CD4-positive, alpha-beta T cell treated with Interleukin-4 for 4 hours (primary cell): Measurements from ENCODE around the gene CXCL1.

Source experiments
- DNase-seq: peaks from one replicate; pipeline ENCODE4 v3.0.0-alpha.2; 2020

Gene CXCL1

GRCh38 chr4:73869130-73870055, at the start of gene CXCL1:
Gene CXCL1 (plus strand): TSS chr4:73869393. CDS start chr4:73869471, 78 bp downstream.
- no peak for DNase-seq

GRCh38 chr4:73821325-73821724, 47.9 kb upstream of the CXCL1 start:
- DNase-seq, result no peak

GRCh38 chr4:73822389-73822788, 46.8 kb upstream of the CXCL1 start:
- no peak for DNase-seq

- DNase-seq, result no peak
Measured at GRCh38 chr4:73822812-73823504, 46.2 kb upstream of the CXCL1 start.

GRCh38 chr4:73823760-73824159, 45.4 kb upstream of the CXCL1 start:
- DNase-seq, result no peak

- no peak for DNase-seq
Measured at GRCh38 chr4:73828956-73829355, 40.2 kb upstream of the CXCL1 start.

GRCh38 chr4:73831569-73831968, 37.6 kb upstream of the CXCL1 start:
- no peak for DNase-seq

GRCh38 chr4:73832651-73833237, 36.4 kb upstream of the CXCL1 start:
- DNase-seq, result no peak

- no peak for DNase-seq
Measured at GRCh38 chr4:73836373-73837279, 32.6 kb upstream of the CXCL1 start, which contains the start of gene CXCL6. Gene CXCL6 (plus strand): TSS chr4:73836678. CDS start chr4:73836751, 73 bp downstream.

- DNase-seq, result no peak
Measured at GRCh38 chr4:73839071-73839470, 30.1 kb upstream of the CXCL1 start.

- no peak for DNase-seq
Measured at GRCh38 chr4:73839715-73840114, 29.5 kb upstream of the CXCL1 start.

GRCh38 chr4:73841243-73841925, 27.8 kb upstream of the CXCL1 start:
- no peak for DNase-seq

- DNase-seq, result no peak
Measured at GRCh38 chr4:73842696-73843095, 26.5 kb upstream of the CXCL1 start.

- no peak for DNase-seq
Measured at GRCh38 chr4:73843369-73843768, 25.8 kb upstream of the CXCL1 start.

GRCh38 chr4:73844345-73844744, 24.8 kb upstream of the CXCL1 start:
- no peak for DNase-seq

GRCh38 chr4:73844806-73845205, 24.4 kb upstream of the CXCL1 start:
- DNase-seq, result no peak

GRCh38 chr4:73847526-73848182, 21.5 kb upstream of the CXCL1 start:
- DNase-seq, result no peak

- no peak for DNase-seq
Measured at GRCh38 chr4:73848183-73848777, 20.9 kb upstream of the CXCL1 start.

GRCh38 chr4:73850261-73850970, 18.8 kb upstream of the CXCL1 start:
- DNase-seq, result no peak

GRCh38 chr4:73851293-73851692, 17.9 kb upstream of the CXCL1 start:
- no peak for DNase-seq
